ENCODE measurements around the gene PSME4. TPM values are rescaled to one million over a fixed set of nuclear protein-coding genes. Genes with fewer than 3 reads are reported as not detected.
"Not testable (repeated sequence)": the region's sequence is repeated elsewhere in the genome, so short reads cannot be mapped to it uniquely, and the experiment has no call there.

Gene PSME4
- total RNA-seq, 2 donors from 2014 or later: 37.0 to 65.7 TPM

GRCh38 chr2:53859206-53860181, 111.3 kb downstream of the PSME4 start, which contains the start of gene GPR75:
Gene GPR75 (minus strand): TSS chr2:53859967. CDS start chr2:53854756, 5,211 bp downstream.
- peak within 1 kb of the TSS; percentile 42 to 46 for H3K4me3 ChIP-seq
- peak; percentile 29 for DNase-seq (ENCODE audit: low spot score)

GRCh38 chr2:53856272-53856671, 114.5 kb downstream of the PSME4 start:
- 93% methylated on average over 2 of the region's 2 CpGs for WGBS
- no peak overlapping the region for H3K27ac ChIP-seq
- DNase-seq (ENCODE audit: low spot score): no peak
- no peak for TF ChIP-seq POLR2AphosphoS5 (IDR thresholded peaks at IDR 0.05)
- TF ChIP-seq POLR2A (IDR thresholded peaks at IDR 0.05): no peak
- no peak for TF ChIP-seq CTCF (IDR thresholded peaks at IDR 0.05)
- H3K4me1 ChIP-seq (replicated peaks): no peaks in the 10 kb centered on the region
- intact Hi-C loops (cut with DNase I): no loop called here
- H3K9me3 ChIP-seq: no peaks in the 10 kb centered on the region
- no peak overlapping the region for H3K4me3 ChIP-seq
- H3K27me3 ChIP-seq (replicated peaks; ENCODE audit: insufficient read depth): no peaks in the 10 kb centered on the region
- no peaks in the 10 kb centered on the region for H3K36me3 ChIP-seq

More at GRCh38 chr2:53859206-53860181, 111.3 kb downstream of the PSME4 start, which contains the start of gene GPR75:
- intact Hi-C loops (cut with DNase I): no loop called here
- no peaks in the 10 kb centered on the region for H3K27me3 ChIP-seq (replicated peaks; ENCODE audit: insufficient read depth)
- H3K9me3 ChIP-seq: no peaks in the 10 kb centered on the region
- peak within 1 kb of the TSS; percentile 38 to 66 for H3K27ac ChIP-seq
- no peaks in the 10 kb centered on the region for H3K36me3 ChIP-seq
- H3K4me1 ChIP-seq (replicated peaks): no peaks in the 10 kb centered on the region
- TF ChIP-seq CTCF (IDR thresholded peaks at IDR 0.05): no peak
- no peak for TF ChIP-seq POLR2AphosphoS5 (IDR thresholded peaks at IDR 0.05)
- no peak for TF ChIP-seq POLR2A (IDR thresholded peaks at IDR 0.05)
- WGBS: 14% methylated on average over 42 of the region's 72 CpGs

GRCh38 chr2:53854678-53855077, 116.1 kb downstream of the PSME4 start:
- Histone ChIP-seq H3K27ac (no peak overlapping the region), H3K9me3 (no peaks in the 10 kb centered on the region), H3K4me1 (replicated peaks) (no peaks in the 10 kb centered on the region), H3K27me3 (replicated peaks; ENCODE audit: insufficient read depth) (no peaks in the 10 kb centered on the region), H3K4me3 (no peak overlapping the region), H3K36me3 (no peaks in the 10 kb centered on the region)
- TF ChIP-seq POLR2AphosphoS5 (IDR thresholded peaks at IDR 0.05) (no peak), POLR2A (IDR thresholded peaks at IDR 0.05) (no peak), CTCF (IDR thresholded peaks at IDR 0.05) (no peak)
- no peak for DNase-seq (ENCODE audit: low spot score)
- 88% methylated on average over 2 of the region's 2 CpGs for WGBS
- intact Hi-C loops (cut with DNase I): no loop called here

- H3K36me3 ChIP-seq: no peaks in the 10 kb centered on the region
- H3K27me3 ChIP-seq (replicated peaks; ENCODE audit: insufficient read depth): no peaks in the 10 kb centered on the region
- H3K9me3 ChIP-seq: no peaks in the 10 kb centered on the region
- intact Hi-C loops (cut with DNase I): no loop called here
- H3K4me3 ChIP-seq: no peak overlapping the region
- no peak overlapping the region for H3K27ac ChIP-seq
- H3K4me1 ChIP-seq (replicated peaks): no peaks in the 10 kb centered on the region
- no peak for TF ChIP-seq CTCF (IDR thresholded peaks at IDR 0.05)
- TF ChIP-seq POLR2A (IDR thresholded peaks at IDR 0.05): no peak
- TF ChIP-seq POLR2AphosphoS5 (IDR thresholded peaks at IDR 0.05): no peak
- 97% methylated on average over 4 of the region's 4 CpGs for WGBS
- DNase-seq (ENCODE audit: low spot score): no peak
These were observed 118.3 kb downstream of the PSME4 start for GRCh38 chr2:53852532-53852931.

GRCh38 chr2:53851052-53851757, 119.6 kb downstream of the PSME4 start:
- DNase-seq (ENCODE audit: low spot score); H3K27ac ChIP-seq: not testable (repeated sequence)
- 94% methylated on average over 9 of the region's 9 CpGs for WGBS

More at GRCh38 chr2:53851052-53851757, 119.6 kb downstream of the PSME4 start:
- H3K4me1 ChIP-seq (replicated peaks); H3K27me3 ChIP-seq (replicated peaks; ENCODE audit: insufficient read depth); H3K4me3 ChIP-seq; H3K36me3 ChIP-seq; H3K9me3 ChIP-seq; intact Hi-C loops (cut with DNase I): not testable (repeated sequence)

Measured in prostate gland (tissue), 2 donors.